C1 segment of cervical spinal cord (tissue), 14 donors: ENCODE results near the gene ATF3.
A peak's percentile ranks its signal among the peaks of the same experiment; 100 is the strongest.
"Not testable (repeated sequence)": the region's sequence is repeated elsewhere in the genome, so short reads cannot be mapped to it uniquely, and the experiment has no call there.

Experiments
- DNase-seq, 14 donors: peaks; one replicate each; lab custom pipeline; 2025; lab: John Stamatoyannopoulos, UW

Gene ATF3

DNA sequence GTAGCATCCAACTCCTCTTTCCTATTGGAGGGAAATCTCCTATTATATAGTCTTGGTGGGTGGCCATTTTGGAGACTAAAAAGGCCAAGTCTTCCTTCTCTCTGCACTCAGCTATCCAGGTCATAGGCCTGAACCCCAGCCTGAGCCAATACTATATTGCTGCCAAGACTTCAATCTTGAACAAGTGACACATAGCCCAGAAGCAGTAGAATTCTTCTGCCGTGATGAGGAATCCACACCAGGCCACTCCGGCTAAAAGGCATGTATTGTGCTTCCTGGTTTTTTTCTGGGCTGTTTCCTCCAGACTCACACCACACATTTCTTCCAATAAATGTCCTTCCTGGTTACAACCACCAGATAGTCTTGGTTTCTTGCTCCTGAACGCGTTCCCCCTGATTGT lies 43.0 kb downstream of the ATF3 start:
- no peak for DNase-seq

DNA sequence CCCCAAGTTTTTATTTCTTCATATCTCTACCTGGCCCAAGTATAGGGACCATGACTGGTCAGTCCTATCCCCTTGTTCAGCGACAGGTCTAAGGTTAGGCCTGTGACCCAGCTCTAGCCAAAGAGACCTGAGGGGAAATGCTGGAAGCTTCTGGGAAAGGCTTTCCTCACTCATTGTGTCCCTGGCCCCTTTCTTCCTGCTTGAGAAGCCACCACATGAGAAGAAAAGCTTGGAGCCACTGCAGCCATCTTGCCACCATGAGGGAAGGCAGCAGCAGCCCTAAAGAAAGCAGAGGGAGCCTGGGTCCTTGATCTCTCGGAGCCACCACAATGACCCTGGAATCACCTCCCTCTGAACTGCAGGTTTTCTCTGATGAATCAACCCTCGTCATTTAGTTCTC lies 43.4 kb downstream of the ATF3 start:
- DNase-seq: no peak

DNA sequence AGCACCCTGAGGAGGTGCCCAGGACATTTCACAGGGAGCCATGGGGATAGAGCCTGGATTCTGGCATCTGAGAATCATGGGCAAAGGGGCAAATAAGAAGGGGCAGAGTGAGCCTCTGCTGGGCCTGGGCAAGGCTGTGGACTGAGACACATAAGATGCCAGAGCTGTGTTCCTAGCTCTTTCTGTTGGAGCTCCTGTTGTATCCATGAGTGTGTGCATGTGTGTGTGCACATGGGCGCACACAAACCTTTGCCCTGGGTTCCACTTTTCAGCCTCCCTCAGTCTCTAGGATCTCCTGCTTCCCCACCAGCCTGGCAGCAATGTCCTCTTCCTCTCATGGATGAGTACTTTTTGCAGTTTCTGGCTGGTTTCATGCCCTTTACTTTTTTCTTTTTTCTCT lies 44.0 kb downstream of the ATF3 start:
- no peak for DNase-seq

GRCh38 chr1:212655668-212656440 lies 47.3 kb downstream of the ATF3 start:
- DNase-seq: no peak

DNA sequence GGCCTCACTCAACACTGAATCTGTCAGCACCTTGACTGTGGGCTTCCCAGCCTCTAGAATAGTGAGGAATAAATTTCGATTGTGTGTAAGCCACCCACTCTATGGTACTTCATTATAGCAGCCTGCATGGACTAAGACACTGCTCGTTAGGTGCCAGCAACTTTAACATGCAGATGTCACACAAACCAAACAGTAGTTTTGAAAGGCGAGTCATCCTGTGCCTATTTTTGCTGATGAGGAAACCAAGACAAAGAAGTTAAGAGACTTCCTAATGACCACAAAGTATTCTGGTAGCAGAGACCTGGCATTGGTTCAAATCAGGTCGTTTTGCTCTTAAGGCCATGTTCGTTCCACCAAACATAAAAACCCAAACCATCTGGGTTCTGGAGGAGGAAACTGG lies 48.2 kb downstream of the ATF3 start:
- DNase-seq: no peak

GRCh38 chr1:212658250-212658649 lies 49.7 kb downstream of the ATF3 start:
- not testable (repeated sequence) for DNase-seq

GRCh38 chr1:212664409-212665199 lies 56.0 kb downstream of the ATF3 start:
- DNase-seq: no peak

GRCh38 chr1:212665241-212666115 lies 56.9 kb downstream of the ATF3 start:
- peak in 12 of 14 donors; percentile 55 to 91 (median 81) for DNase-seq

GRCh38 chr1:212666116-212666775 lies 57.7 kb downstream of the ATF3 start:
- no peak for DNase-seq

DNA sequence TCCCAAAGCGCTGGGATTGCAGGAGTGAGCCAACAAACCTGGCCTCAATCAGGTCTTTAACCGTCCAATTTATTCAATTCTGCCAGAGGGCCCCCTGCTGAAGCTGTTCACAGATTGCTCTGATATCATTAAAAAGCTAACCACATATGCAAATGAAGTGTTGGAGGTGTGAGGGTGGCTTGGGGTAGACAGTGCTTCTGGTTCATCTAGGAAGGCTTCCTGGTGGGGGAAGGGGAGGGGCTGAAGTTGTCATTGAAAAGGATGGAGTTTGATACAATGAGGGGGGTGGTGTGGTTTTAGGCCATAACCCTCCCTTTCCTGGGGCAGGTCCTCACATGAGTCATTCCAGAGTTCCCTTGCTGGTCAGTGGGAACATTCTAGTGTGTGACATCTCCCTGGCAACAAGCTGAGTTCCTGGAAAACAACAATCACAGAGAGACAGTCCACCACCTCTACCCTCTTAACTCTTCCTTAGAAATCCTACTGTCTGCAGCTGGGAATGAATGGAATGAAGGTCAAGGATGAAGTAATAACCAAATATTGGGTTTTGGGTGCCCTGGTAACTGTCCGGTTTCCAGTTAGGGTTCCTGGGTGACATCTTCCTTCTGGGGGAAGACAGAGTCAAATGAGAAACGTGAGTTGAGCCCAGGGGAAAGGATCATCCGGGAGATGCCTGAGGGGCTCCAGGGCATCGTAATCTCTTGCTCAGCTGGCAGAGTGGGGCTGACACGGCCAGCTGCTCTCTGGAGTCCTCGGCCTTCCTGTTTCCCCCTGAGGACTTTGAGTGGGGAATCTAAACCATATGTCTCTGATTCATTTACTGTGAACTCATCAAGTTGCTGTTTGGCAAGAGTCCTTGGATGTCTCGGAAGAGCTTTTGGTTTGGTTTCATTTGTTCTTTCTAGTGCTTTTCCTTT lies 58.9 kb downstream of the ATF3 start:
- peak in 1 of 14 donors; percentile 53 for DNase-seq

GRCh38 chr1:212668477-212668876 lies 59.9 kb downstream of the ATF3 start:
- no peak for DNase-seq

GRCh38 chr1:212669102-212669501 lies 60.5 kb downstream of the ATF3 start:
- DNase-seq: no peak

DNA sequence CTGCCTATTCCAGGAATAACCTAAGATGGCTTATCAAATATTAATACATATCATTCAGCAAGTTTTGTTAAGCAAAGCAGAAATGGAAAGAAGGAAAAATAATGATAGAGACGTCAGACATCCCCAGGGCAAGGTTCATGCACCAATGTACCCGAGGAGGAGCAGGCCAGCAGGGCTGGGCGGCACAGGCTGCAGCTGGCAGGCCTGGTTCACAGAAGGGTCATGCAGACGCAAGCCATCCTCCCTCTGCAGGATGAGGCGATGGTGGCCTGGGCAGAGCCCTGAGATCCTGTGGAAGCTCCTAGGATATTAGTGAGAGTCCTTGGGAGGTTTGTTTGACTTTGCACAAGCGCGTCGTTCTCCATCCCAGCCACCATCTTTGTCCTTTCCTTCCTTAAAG lies 61.0 kb downstream of the ATF3 start:
- DNase-seq: no peak

GRCh38 chr1:212670301-212670700 lies 61.7 kb downstream of the ATF3 start:
- DNase-seq: no peak
